Measurements from ENCODE around the gene SPOCK1. TPM values are rescaled to one million over a fixed set of nuclear protein-coding genes. Genes with fewer than 3 reads are reported as not detected.

SPOCK1 gene
- total and polyA plus RNA-seq, 2 donors (not counting 3 experiments of a cell fraction or from before 2014, with no cell fraction given), result 144 to 280 TPM

- DNase-seq (ENCODE audit: low read depth, low spot score) (no peak), FAIRE-seq (no peak)
- no peaks in the 10 kb centered on the region for H4K20me1 ChIP-seq (replicated peaks; ENCODE audit: control insufficient read depth, extremely low read depth, insufficient read depth, low read length)
- H3K9ac ChIP-seq (replicated peaks; ENCODE audit: extremely low read depth, insufficient read depth, low read length), result no peak overlapping the region
- no peak overlapping the region for H3K4me3 ChIP-seq (replicated peaks in 1 of 3; ENCODE audit: insufficient read depth in 1 of 3, low read depth in 1 of 3, low read length in 3 of 3)
- intact Hi-C loops (cut with micrococcal nuclease), result no loop called here
- dilution Hi-C loops (cut with MboI; ENCODE audit: extremely low pct_ligation_motif_present, low sequenced_read_pairs), result no loop called here
- no peaks in the 10 kb centered on the region for H3K27me3 ChIP-seq (ENCODE audit: control insufficient read depth in 2 of 2, insufficient read depth in 2 of 2, low read length in 2 of 2)
- no peaks in the 10 kb centered on the region for H3K9me3 ChIP-seq (replicated peaks; ENCODE audit: control insufficient read depth, insufficient read depth, low read length)
- no peak overlapping the region for H3K27ac ChIP-seq (ENCODE audit: insufficient read depth, low read depth, low read length)
- H2AFZ ChIP-seq (ENCODE audit: low read depth, low read length), result no peak overlapping the region
- peaks cover 62% of the 10 kb centered on the region for H3K79me2 ChIP-seq (ENCODE audit: control insufficient read depth, insufficient read depth, low read length)
- H3K36me3 ChIP-seq (ENCODE audit: control insufficient read depth in 2 of 2, extremely low read depth in 1 of 2, insufficient read depth in 2 of 2, low read length in 2 of 2), result no peaks in the 10 kb centered on the region
- CTCF ChIA-PET, result no interaction called here
- TF ChIP-seq JUN (IDR thresholded peaks at IDR 0.05; ENCODE audit: borderline replicate concordance, insufficient read depth, insufficient read length, low read depth) (no peak), POLR2A (IDR thresholded peaks at IDR 0.05; ENCODE audit: low read depth, low read length) (no peak), GATA2 (IDR thresholded peaks at IDR 0.05; ENCODE audit: insufficient read depth, insufficient read length, low read depth, low read length) (no peak), MYC (IDR thresholded peaks at IDR 0.05; ENCODE audit: low read depth, low read length) (no peak), CTCF (IDR thresholded peaks at IDR 0.05; ENCODE audit: extremely low read depth in 1 of 2, insufficient read depth in 1 of 2, low read depth in 1 of 2, low read length in 2 of 2) (no peak), POLR2AphosphoS5 (IDR thresholded peaks at IDR 0.05; ENCODE audit: insufficient read depth, low read depth, low read length) (no peak), EZH2 (IDR thresholded peaks at IDR 0.05; ENCODE audit: borderline replicate concordance, low read depth, low read length, severe bottlenecking) (no peak), FOS (IDR thresholded peaks at IDR 0.05; ENCODE audit: borderline replicate concordance, insufficient read depth, low read length) (no peak)
- TF ChIP-seq, protein P1, sequence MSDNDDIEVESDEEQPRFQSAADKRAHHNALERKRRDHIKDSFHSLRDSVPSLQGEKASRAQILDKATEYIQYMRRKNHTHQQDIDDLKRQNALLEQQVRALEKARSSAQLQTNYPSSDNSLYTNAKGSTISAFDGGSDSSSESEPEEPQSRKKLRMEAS (IDR thresholded peaks at IDR 0.05; ENCODE audit: insufficient read depth, insufficient read length), result no peak
- no peak overlapping the region for H3K4me2 ChIP-seq (ENCODE audit: insufficient read depth, low read length)
- BruUV-seq (replicated peaks), result no TSS peak
- H3K4me1 ChIP-seq (ENCODE audit: control insufficient read depth, extremely low read depth, insufficient read depth, low read length), result peaks cover 15% of the 10 kb centered on the region
- POLR2A ChIA-PET, result interaction anchor here (0.7 kb wide), 1 partner anchor 44 kb away, joined by 4 read pairs; no protein-coding TSS in a partner anchor
- no peaks in the 10 kb centered on the region for H3K9me1 ChIP-seq (replicated peaks; ENCODE audit: control insufficient read depth, extremely low read depth, insufficient read depth, low read length)
Observed at GRCh38 chr5:137412136-137412535, 87.0 kb downstream of the SPOCK1 start.

All from endothelial cell of umbilical vein (primary cell).